COLO668 (cell line): ENCODE results near the gene ATG4A.

Experiments
- DNase-seq: peaks from one replicate; lab custom pipeline; 2025; ENCODE audit not compliant: unreplicated experiment; lab: John Stamatoyannopoulos, UW

The ATG4A gene

GRCh38 chrX:108091264-108091877 lies at the start of gene ATG4A, which contains the start of gene PSMD10:
ATG4A (plus strand) TSS chrX:108091778; CDS start chrX:108091827, 49 bp downstream.
PSMD10 (minus strand) TSS chrX:108091542; CDS start chrX:108091520, 22 bp downstream.
- DNase-seq, result peak; percentile 95

GRCh38 chrX:108044554-108045256 lies 46.9 kb upstream of the ATG4A start, which contains the start of gene VSIG1:
VSIG1 (plus strand) TSS chrX:108045065; CDS start chrX:108045131, 66 bp downstream.
- DNase-seq, result no peak

- no peak for DNase-seq
Measured at GRCh38 chrX:108049649-108050048, 41.9 kb upstream of the ATG4A start.

GRCh38 chrX:108053218-108053617 lies 38.4 kb upstream of the ATG4A start:
- DNase-seq, result no peak

- no peak for DNase-seq
Measured at GRCh38 chrX:108055546-108055945, 36.0 kb upstream of the ATG4A start.

- DNase-seq, result no peak
Measured at GRCh38 chrX:108059801-108060200, 31.8 kb upstream of the ATG4A start.

GRCh38 chrX:108064001-108064400 lies 27.6 kb upstream of the ATG4A start:
- DNase-seq, result no peak

GRCh38 chrX:108064613-108065012 lies 27.0 kb upstream of the ATG4A start:
- no peak for DNase-seq

GRCh38 chrX:108068121-108068520 lies 23.5 kb upstream of the ATG4A start:
- no peak for DNase-seq

GRCh38 chrX:108070891-108071290 lies 20.7 kb upstream of the ATG4A start:
- DNase-seq, result no peak

- no peak for DNase-seq
Measured at GRCh38 chrX:108071578-108071977, 20.0 kb upstream of the ATG4A start.

GRCh38 chrX:108072746-108073145 lies 18.8 kb upstream of the ATG4A start:
- no peak for DNase-seq

- DNase-seq, result no peak
Measured at GRCh38 chrX:108081110-108081509, 10.5 kb upstream of the ATG4A start.

- no peak for DNase-seq
Measured at GRCh38 chrX:108087792-108088191, 3.8 kb upstream of the ATG4A start.

- DNase-seq, result no peak
Measured at GRCh38 chrX:108088511-108088910, 3.1 kb upstream of the ATG4A start.

GRCh38 chrX:108090491-108091263 lies 901 bp upstream of the ATG4A start:
- DNase-seq, result no peak

- peak; percentile 64 for DNase-seq
Measured at GRCh38 chrX:108091878-108092291, 307 bp downstream of the ATG4A start.

- no peak for DNase-seq
Measured at GRCh38 chrX:108097380-108097779, 5.8 kb downstream of the ATG4A start.

GRCh38 chrX:108105473-108105872 lies 13.9 kb downstream of the ATG4A start:
- DNase-seq, result no peak

- DNase-seq, result no peak
Measured at GRCh38 chrX:108114541-108114940, 23.0 kb downstream of the ATG4A start.

GRCh38 chrX:108117988-108118387 lies 26.4 kb downstream of the ATG4A start:
- DNase-seq, result no peak

- no peak for DNase-seq
Measured at GRCh38 chrX:108121291-108121690, 29.7 kb downstream of the ATG4A start.
